Measurements from ENCODE around the gene EP400. TPM values are rescaled to one million over a fixed set of nuclear protein-coding genes. Genes with fewer than 3 reads are reported as not detected.
A peak's percentile ranks its signal among the peaks of the same experiment; 100 is the strongest.
"Not testable (repeated sequence)": the region's sequence is repeated elsewhere in the genome, so short reads cannot be mapped to it uniquely, and the experiment has no call there.

EP400 gene
- total and polyA plus RNA-seq, 9 of the 15 experiments (the other 6 are each of a cell fraction or from before 2014, with no cell fraction given): 4.5 to 58.0 (median 7.0) TPM

DNA sequence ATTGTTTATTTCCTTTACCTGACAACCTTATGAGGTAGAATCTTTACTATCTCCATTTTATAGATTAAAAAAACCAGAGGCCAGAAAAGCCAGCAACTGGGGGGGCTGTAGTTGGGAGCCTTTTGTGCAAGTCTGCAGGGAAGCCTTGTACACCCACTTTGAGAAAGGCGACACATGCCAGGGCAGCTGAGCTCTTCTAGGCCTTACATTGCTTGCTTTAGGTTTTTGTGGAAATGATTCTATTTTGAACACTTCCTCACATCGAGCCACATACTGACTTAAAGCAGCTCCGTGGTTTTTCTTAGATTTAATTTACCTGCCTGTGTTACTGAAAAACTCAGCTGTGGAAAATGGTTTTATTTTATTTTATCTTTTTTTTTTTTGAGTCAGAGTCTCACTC is 34.6 kb downstream of the EP400 start (continued):
- no peak for TF ChIP-seq ZNF512 (tag; IDR thresholded peaks at IDR 0.05)

DNA sequence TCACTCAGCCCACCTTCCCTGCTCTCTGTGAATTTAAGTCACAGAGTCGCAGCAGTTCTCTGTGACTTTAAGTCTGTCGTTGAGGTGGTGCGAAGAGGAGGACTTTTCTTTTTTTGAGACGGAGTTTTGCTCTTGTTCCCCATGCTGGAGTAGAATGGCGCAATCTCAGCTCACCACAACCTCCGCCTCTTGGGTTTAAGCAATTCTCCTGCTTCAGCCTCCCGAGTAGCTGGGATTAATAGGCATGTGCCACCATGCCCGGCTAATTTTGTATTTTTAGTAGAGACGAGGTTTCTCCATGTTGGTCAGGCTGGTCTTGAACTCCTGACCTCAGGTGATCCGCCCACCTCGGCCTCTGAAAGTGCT is 35.8 kb downstream of the EP400 start:
- Histone ChIP-seq H3K4me1 (replicated peaks in 1 of 2; ENCODE audit: control insufficient read depth in 2 of 2, insufficient read depth in 2 of 2, low read length in 2 of 2) (peaks cover 4 to 12% of the 10 kb centered on the region in 2 experiments; a peak in 4 of 5 replicates), H3K36me3 (ENCODE audit: control insufficient read depth, insufficient read depth, low read length) (peaks cover 90% of the 10 kb centered on the region)
- intact Hi-C loops (cut with micrococcal nuclease); FAIRE-seq; H3K27me3 ChIP-seq (ENCODE audit: control insufficient read depth in 2 of 2, insufficient read depth in 2 of 2, low read length in 2 of 2); BruUV-seq (replicated peaks); CTCF ChIA-PET (ENCODE audit: low intra/inter-chr PET ratio); H3K4me3 ChIP-seq; in situ Hi-C loops (cut with MboI); H3K79me2 ChIP-seq (ENCODE audit: control insufficient read depth, insufficient read depth, low read length); H2AFZ ChIP-seq (ENCODE audit: low read depth, low read length); H3K9me1 ChIP-seq (ENCODE audit: control insufficient read depth, insufficient read depth, low read length); H3K4me2 ChIP-seq (ENCODE audit: insufficient read depth, low read length); H3K27ac ChIP-seq (ENCODE audit: extremely low read depth, low read depth, low read length); DNase-seq (ENCODE audit: extremely low read depth in 1 of 4, low spot score in 3 of 4); H4K20me1 ChIP-seq (replicated peaks; ENCODE audit: control insufficient read depth, insufficient read depth, low read length); H3K9me3 ChIP-seq (replicated peaks; ENCODE audit: control insufficient read depth, insufficient read depth, low read depth, low read length); H3K9ac ChIP-seq (ENCODE audit: insufficient read depth in 1 of 2, low read depth in 2 of 2, low read length in 2 of 2); ATAC-seq: not testable (repeated sequence)
- WGBS (ENCODE audit: insufficient coverage, low coverage, missing lambda C conversion rate): 92% methylated on average over 11 of the region's 11 CpGs
- POLR2A ChIA-PET: interaction anchor here (0.5 kb wide), 1 partner anchor 296 kb away, joined by 3 read pairs; no protein-coding TSS in a partner anchor

GRCh38 chr12:131986361-131986760 is 36.6 kb downstream of the EP400 start:
- no TSS peak for BruUV-seq (replicated peaks)
- FAIRE-seq: no peak
- CTCF ChIA-PET (ENCODE audit: low intra/inter-chr PET ratio): no interaction called here
- no peak for TF ChIP-seq MYC (IDR thresholded peaks at IDR 0.05; ENCODE audit: low read depth, low read length)
- no peak for TF ChIP-seq MYC (CRISPR knock-in tag; IDR thresholded peaks at IDR 0.05; ENCODE audit: borderline replicate concordance, low read depth)

More at GRCh38 chr12:131986361-131986760, 36.6 kb downstream of the EP400 start:
- H3K4me3 ChIP-seq: no peak overlapping the region
- 93% methylated on average over 17 of the region's 17 CpGs for WGBS (ENCODE audit: insufficient coverage, low coverage, missing lambda C conversion rate)
- intact Hi-C loops (cut with micrococcal nuclease) (no loop called here), in situ Hi-C loops (cut with MboI) (no loop called here)
- POLR2A ChIA-PET: no interaction called here
- no peaks in the 10 kb centered on the region for H3K9me3 ChIP-seq (replicated peaks; ENCODE audit: control insufficient read depth, insufficient read depth, low read depth, low read length)
- H3K27me3 ChIP-seq (ENCODE audit: control insufficient read depth in 2 of 2, insufficient read depth in 2 of 2, low read length in 2 of 2): no peaks in the 10 kb centered on the region
- DNase-seq (ENCODE audit: extremely low read depth in 1 of 4, low spot score in 3 of 4) (no peak), ATAC-seq (no peak)
- H3K36me3 ChIP-seq (ENCODE audit: control insufficient read depth, insufficient read depth, low read length): peaks cover 90% of the 10 kb centered on the region
- no peaks in the 10 kb centered on the region for H3K9me1 ChIP-seq (ENCODE audit: control insufficient read depth, insufficient read depth, low read length)
- H4K20me1 ChIP-seq (replicated peaks; ENCODE audit: control insufficient read depth, insufficient read depth, low read length): no peaks in the 10 kb centered on the region
- no peaks in the 10 kb centered on the region for H3K79me2 ChIP-seq (ENCODE audit: control insufficient read depth, insufficient read depth, low read length)
- H3K4me1 ChIP-seq (replicated peaks in 1 of 2; ENCODE audit: control insufficient read depth in 2 of 2, insufficient read depth in 2 of 2, low read length in 2 of 2): peaks cover 4 to 12% of the 10 kb centered on the region in 2 experiments; a peak in 4 of 5 replicates
- H3K4me2 ChIP-seq (ENCODE audit: insufficient read depth, low read length): no peak overlapping the region; the same call in 1 of the 2 replicates
- peak overlapping the region in 1 of 2 experiments; percentile 81; a peak in 2 of 4 replicates for H3K9ac ChIP-seq (ENCODE audit: insufficient read depth in 1 of 2, low read depth in 2 of 2, low read length in 2 of 2)
- no peak overlapping the region for H2AFZ ChIP-seq (ENCODE audit: low read depth, low read length)
- H3K27ac ChIP-seq (ENCODE audit: extremely low read depth, low read depth, low read length): peak overlapping the region; percentile 4; the same call in 1 of the 3 replicates
